Liver (tissue), 3 donors: ENCODE measurements around the gene PTK7.

Experiments used
- EGR1 ChIP-seq, 2 donors: IDR thresholded peaks; 2 replicates each; pipeline ENCODE4 v1.6.1; 2016 to 2018; ENCODE audit warnings: antibody characterized with exemption in 2 of 2, low read depth in 2 of 2
- FOXA1 ChIP-seq: IDR thresholded peaks from 2 replicates; pipeline ENCODE4 v1.6.1; 2016; ENCODE audit warnings: antibody characterized with exemption
- GABPA ChIP-seq, 2 donors: IDR thresholded peaks in 1 of 2; conservative IDR thresholded peaks in 1 of 2; 2 replicates each; pipeline ENCODE4 v1.6.1; 2016; ENCODE audit warnings: antibody characterized with exemption in 2 of 2, mild to moderate bottlenecking in 1 of 2, moderate library complexity in 1 of 2
- JUND ChIP-seq, 2 donors: IDR thresholded peaks; 2 replicates each; pipeline ENCODE4 v1.6.1; 2016; ENCODE audit warnings: antibody characterized with exemption in 2 of 2
- RAD21 ChIP-seq, 2 donors: IDR thresholded peaks; 2 replicates each; pipeline ENCODE4 v1.6.1; 2016; ENCODE audit warnings: antibody characterized with exemption in 2 of 2, mild to moderate bottlenecking in 2 of 2
- RXRA ChIP-seq, 2 donors: IDR thresholded peaks; 2 replicates each; pipeline ENCODE4 v1.6.1; 2017 to 2018; ENCODE audit warnings: antibody characterized with exemption in 2 of 2, mild to moderate bottlenecking in 1 of 2
- SP1 ChIP-seq: IDR thresholded peaks from 2 replicates; pipeline ENCODE4 v1.6.1; 2018; ENCODE audit warnings: antibody characterized with exemption, mild to moderate bottlenecking
- TAF1 ChIP-seq: conservative IDR thresholded peaks from 2 replicates; pipeline ENCODE4 v1.6.1; 2016; ENCODE audit warnings: antibody characterized with exemption, mild to moderate bottlenecking
- YY1 ChIP-seq: IDR thresholded peaks from 2 replicates; pipeline ENCODE4 v1.6.1; 2016; ENCODE audit warnings: antibody characterized with exemption, mild to moderate bottlenecking
- TF ChIP-seq, protein P1 (sequence below): fragments of 150-350 bp; IDR thresholded peaks from 2 replicates; pipeline ENCODE4 v1.5.1; 2017; ENCODE audit warnings: improper control_type of control experiment, low read depth, low read length; ENCODE audit not compliant: missing input control
- TF ChIP-seq, protein P2 (sequence below): IDR thresholded peaks from 2 replicates; pipeline ENCODE4 v1.6.1; 2016; ENCODE audit warnings: antibody characterized with exemption, mild to moderate bottlenecking
- TF ChIP-seq, protein P3 (sequence below): IDR thresholded peaks from 2 replicates; pipeline ENCODE4 v1.6.1; 2016; ENCODE audit warnings: antibody characterized with exemption
- TF ChIP-seq, protein P4 (sequence below): IDR thresholded peaks from 2 replicates; pipeline ENCODE4 v1.6.1; 2016; ENCODE audit warnings: antibody characterized with exemption
- TF ChIP-seq, protein P5 (sequence below): IDR thresholded peaks from 2 replicates; pipeline ENCODE4 v1.6.1; 2016; ENCODE audit warnings: antibody characterized with exemption
- donor health status: healthy.
- donor health status: healthy.

DNA sequence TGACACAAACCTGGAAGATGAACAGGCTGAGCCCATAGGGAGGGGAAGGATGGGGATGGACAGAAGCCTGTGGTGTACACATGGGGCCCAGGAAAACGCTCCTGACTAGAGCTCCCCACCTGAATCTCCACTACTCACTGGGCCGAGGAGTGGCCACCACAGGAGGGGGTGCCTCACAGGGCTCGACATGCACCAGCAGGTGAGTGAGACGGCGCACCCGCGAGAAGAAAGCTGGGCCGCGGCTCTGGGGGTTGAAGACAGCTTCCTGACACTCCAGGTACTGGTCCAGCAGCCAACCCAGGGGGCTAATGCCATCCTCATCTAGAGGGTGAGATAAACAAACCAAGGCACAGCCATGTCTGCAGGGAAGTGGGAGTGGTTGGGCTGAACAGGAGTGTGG is 32.8 kb upstream of the PTK7 start:
- TF ChIP-seq, protein P1, sequence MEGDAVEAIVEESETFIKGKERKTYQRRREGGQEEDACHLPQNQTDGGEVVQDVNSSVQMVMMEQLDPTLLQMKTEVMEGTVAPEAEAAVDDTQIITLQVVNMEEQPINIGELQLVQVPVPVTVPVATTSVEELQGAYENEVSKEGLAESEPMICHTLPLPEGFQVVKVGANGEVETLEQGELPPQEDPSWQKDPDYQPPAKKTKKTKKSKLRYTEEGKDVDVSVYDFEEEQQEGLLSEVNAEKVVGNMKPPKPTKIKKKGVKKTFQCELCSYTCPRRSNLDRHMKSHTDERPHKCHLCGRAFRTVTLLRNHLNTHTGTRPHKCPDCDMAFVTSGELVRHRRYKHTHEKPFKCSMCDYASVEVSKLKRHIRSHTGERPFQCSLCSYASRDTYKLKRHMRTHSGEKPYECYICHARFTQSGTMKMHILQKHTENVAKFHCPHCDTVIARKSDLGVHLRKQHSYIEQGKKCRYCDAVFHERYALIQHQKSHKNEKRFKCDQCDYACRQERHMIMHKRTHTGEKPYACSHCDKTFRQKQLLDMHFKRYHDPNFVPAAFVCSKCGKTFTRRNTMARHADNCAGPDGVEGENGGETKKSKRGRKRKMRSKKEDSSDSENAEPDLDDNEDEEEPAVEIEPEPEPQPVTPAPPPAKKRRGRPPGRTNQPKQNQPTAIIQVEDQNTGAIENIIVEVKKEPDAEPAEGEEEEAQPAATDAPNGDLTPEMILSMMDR = no peak
- TF ChIP-seq TAF1 (no peak), SP1 (no peak), YY1 (no peak), RAD21 (IDR thresholded peaks at IDR 0.05) (no peak), RXRA (IDR thresholded peaks at IDR 0.05) (no peak), JUND (IDR thresholded peaks at IDR 0.05) (no peak), EGR1 (IDR thresholded peaks at IDR 0.05; ENCODE audit: low read depth in 2 of 2) (no peak), FOXA1 (no peak), GABPA (IDR thresholded peaks at IDR 0.05 in 1 of 2, conservative IDR thresholded peaks at IDR 0.05 in 1 of 2) (no peak)
- TF ChIP-seq, protein P2, sequence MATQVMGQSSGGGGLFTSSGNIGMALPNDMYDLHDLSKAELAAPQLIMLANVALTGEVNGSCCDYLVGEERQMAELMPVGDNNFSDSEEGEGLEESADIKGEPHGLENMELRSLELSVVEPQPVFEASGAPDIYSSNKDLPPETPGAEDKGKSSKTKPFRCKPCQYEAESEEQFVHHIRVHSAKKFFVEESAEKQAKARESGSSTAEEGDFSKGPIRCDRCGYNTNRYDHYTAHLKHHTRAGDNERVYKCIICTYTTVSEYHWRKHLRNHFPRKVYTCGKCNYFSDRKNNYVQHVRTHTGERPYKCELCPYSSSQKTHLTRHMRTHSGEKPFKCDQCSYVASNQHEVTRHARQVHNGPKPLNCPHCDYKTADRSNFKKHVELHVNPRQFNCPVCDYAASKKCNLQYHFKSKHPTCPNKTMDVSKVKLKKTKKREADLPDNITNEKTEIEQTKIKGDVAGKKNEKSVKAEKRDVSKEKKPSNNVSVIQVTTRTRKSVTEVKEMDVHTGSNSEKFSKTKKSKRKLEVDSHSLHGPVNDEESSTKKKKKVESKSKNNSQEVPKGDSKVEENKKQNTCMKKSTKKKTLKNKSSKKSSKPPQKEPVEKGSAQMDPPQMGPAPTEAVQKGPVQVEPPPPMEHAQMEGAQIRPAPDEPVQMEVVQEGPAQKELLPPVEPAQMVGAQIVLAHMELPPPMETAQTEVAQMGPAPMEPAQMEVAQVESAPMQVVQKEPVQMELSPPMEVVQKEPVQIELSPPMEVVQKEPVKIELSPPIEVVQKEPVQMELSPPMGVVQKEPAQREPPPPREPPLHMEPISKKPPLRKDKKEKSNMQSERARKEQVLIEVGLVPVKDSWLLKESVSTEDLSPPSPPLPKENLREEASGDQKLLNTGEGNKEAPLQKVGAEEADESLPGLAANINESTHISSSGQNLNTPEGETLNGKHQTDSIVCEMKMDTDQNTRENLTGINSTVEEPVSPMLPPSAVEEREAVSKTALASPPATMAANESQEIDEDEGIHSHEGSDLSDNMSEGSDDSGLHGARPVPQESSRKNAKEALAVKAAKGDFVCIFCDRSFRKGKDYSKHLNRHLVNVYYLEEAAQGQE = no peak
- TF ChIP-seq, protein P3, sequence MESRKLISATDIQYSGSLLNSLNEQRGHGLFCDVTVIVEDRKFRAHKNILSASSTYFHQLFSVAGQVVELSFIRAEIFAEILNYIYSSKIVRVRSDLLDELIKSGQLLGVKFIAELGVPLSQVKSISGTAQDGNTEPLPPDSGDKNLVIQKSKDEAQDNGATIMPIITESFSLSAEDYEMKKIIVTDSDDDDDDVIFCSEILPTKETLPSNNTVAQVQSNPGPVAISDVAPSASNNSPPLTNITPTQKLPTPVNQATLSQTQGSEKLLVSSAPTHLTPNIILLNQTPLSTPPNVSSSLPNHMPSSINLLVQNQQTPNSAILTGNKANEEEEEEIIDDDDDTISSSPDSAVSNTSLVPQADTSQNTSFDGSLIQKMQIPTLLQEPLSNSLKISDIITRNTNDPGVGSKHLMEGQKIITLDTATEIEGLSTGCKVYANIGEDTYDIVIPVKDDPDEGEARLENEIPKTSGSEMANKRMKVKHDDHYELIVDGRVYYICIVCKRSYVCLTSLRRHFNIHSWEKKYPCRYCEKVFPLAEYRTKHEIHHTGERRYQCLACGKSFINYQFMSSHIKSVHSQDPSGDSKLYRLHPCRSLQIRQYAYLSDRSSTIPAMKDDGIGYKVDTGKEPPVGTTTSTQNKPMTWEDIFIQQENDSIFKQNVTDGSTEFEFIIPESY = no peak
- TF ChIP-seq, protein P4, sequence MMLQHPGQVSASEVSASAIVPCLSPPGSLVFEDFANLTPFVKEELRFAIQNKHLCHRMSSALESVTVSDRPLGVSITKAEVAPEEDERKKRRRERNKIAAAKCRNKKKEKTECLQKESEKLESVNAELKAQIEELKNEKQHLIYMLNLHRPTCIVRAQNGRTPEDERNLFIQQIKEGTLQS = no peak
- TF ChIP-seq, protein P5, sequence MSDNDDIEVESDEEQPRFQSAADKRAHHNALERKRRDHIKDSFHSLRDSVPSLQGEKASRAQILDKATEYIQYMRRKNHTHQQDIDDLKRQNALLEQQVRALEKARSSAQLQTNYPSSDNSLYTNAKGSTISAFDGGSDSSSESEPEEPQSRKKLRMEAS = no peak
